Endothelial cell of hepatic sinusoid (primary cell): ENCODE results near the gene ARSG.
"Not testable (repeated sequence)": the region's sequence is repeated elsewhere in the genome, so short reads cannot be mapped to it uniquely, and the experiment has no call there.

Experiments
- in situ Hi-C: cut with HindIII; loops from 2 replicates; pipeline ENCODE4 v1.10.0; 2017; ENCODE audit warnings: low sequenced_read_pairs

Gene ARSG

DNA sequence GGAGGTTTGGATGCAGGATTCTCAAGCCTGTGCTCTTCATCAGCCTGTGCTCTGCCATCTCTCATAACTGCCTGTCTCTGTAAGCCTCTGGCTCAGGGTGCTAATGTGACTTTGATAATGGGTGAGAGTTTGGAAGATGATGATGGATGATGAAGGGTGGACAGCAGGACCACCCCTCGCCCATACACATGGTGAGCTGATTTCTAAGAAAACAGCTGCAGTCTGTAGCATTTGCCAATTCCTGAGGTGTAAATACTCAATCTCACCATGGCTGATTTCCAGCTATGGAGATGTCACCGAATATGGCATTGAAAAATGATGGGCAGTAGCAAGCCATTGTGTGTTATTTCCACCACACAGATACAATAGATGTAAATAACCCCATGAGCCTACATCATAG is 74.2 kb downstream of the ARSG start:
- in situ Hi-C loops: no loop called here

DNA sequence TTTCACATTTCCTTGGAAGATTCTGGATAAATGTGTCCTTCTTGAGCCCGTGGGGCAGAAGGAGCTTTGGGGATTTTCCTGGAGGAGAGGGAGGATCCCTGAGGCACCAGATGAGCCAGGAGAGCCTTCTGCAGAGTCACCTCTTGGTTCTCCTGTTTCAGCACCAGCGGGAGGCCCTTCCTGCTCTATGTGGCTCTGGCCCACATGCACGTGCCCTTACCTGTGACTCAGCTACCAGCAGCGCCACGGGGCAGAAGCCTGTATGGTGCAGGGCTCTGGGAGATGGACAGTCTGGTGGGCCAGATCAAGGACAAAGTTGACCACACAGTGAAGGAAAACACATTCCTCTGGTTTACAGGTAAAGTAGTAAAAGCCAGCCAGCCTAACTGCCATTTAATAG is 77.1 kb downstream of the ARSG start:
- in situ Hi-C loops: no loop called here

DNA sequence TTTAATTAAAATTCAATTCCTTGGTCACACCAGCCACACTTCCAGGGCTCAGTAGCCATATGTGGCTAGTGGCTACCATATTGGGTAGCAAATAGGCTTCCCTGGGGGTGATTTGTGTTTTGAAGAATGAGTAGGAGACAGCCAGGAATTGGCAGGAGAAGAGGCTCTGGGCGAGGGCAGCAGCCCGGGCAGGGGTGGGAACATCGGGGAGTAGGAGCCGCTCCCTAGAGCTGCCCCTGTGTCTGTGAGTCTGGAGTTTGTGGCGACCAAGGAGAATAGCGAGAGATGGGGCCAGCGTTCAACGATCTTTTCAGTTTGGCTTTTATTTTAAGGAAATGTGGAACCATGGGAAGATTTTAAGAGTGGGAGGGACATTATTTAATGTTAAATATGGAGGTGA is 84.3 kb downstream of the ARSG start:
- in situ Hi-C loops: no loop called here

DNA sequence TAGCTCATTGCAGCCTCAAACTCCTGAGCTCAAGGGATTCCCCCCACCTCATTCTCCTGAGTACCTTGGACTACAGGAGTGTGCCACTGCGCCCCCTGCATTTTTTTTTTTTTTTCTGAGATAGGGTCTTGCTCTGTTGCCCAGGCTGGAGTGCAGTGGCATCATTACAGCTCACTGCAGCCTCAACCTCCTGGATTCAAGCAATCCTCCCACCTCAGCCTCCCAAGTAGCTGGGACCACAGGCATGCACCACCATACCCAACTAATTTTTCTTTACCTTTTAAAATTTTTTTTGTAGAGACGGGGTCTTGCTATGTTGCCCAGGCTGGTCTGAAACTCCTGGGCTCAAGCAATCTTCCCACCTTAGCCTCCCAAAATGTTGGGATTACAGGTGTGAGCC is 84.9 kb downstream of the ARSG start:
- in situ Hi-C loops: not testable (repeated sequence)

DNA sequence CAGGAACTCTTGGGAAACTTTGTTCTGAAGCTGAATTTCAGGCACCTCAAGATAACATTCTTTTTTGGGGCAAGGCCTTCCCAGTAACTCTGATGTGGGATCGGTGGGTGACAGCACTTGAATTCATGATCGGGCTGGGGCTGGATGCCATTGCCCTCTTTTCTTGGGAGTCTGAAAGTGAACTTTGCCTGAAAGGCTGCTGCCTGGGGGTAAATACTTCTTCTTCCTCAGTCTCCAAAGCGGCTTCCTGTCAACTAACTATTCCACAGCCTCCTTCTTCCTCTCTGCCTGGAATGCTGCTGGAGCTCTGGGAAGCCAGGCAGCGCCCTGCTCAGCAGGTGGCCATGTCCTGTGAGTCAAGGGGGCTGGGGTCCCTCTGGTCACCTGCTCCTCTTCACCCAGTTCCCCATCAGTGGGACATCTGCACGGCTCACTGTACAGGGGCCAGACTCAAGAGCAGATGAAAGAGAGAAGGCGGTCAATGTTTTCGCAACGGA is 86.5 kb downstream of the ARSG start:
- in situ Hi-C loops: no loop called here

DNA sequence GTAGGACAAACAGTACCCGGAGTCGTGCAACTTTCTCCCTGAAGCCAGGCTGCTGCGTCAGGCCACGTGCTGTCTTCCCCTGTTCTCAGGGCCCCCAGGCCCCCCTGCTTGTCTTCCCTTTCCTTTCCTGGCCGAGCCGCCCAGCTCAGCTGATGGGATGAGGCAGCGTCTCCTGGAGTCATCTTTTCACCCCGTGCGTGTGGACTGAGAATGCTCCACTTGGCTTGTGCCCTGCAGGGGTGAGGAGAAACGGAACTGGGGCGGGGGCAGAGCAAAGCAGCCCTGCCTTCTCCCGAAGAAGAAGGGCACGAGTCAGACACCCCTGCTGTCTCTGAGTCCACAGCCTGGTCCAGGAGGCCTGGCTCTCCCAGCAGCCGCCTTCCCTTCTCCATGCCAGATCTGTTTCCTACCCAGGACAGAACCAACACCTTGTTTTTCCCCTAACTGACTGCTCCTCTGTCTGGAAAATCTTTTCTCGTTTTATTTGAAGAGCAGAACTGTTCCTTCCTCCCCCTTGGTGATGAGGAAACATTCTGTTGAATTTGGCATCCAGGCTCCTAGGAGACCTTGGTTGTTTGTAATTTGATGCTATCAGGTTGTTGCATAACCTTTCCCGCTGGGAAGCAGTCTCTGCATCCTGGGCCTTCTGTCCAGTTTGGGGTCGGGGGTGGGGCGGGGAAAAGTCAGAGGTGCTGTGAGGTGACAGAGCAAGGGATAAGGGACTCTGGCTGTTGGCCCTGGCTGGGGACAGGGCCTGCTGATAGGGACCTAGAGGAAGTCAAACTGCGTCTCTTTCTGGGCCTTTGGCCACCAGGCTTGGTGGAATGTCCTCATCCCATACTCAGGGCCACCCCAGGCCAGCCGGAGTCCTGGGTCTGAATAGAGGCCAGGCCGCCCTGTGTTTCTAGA is 87.2 kb downstream of the ARSG start:
- in situ Hi-C loops: no loop called here

DNA sequence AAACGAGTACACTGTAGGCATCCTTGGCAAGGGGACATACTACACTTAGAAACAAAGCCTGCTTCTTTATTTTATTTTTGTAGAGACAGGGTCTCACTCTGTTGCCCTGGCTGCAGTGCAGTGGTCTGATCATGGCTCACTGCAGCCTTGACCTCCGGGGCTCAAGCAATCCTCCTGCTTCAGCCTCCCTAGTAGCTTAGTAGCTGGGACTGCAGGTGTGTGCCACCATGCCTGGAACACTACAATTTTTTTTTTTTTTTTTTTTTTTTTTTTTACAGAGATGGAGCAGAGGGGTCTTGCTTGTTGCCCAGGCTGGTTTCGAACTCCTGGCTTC is 87.8 kb downstream of the ARSG start:
- in situ Hi-C loops: no loop called here

DNA sequence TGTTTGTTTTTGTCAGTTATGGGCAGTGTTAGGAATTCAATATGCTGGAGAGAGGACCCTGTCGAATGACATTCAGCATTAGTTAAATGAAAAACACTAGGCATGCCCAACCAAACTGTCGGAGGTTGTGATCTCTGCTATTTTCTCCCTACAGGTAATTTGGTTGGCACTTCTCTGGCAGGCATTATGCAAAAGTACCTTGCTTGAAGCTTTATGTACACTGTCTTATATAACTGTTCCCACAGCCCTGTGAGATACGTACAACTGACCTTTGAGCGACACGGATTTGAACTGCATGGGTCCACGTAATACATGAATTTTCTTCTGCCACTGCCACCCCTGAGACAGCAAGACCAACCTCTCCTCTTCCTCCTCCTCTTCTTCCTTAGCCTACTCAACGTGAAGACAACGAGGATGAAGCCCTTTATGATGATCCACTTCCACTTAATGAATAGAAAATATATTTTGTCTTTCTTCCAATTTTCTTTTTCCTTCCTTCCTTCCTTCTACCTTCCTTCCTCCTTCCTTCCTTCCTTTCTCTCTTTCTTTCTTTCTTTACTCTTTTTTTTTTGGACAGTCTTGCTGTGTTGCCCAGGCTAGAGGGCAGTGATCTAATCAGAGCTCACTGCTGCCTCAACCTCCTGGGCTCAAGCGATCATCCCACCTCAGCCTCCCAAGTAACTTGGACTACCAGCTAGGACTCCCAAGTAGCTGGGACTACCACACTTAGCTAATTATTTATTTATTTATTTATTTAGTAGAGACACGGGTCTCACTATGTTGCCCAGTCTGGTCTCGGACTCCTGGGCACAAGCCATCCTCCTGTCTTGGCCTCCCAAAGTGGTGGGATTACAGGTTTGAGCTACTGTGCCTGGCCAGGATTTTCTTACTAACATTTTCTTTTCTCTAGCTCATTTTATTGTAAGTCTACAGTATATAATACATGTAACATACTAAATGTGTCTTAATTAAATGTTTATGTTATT is 88.7 kb downstream of the ARSG start:
- in situ Hi-C loops: no loop called here

DNA sequence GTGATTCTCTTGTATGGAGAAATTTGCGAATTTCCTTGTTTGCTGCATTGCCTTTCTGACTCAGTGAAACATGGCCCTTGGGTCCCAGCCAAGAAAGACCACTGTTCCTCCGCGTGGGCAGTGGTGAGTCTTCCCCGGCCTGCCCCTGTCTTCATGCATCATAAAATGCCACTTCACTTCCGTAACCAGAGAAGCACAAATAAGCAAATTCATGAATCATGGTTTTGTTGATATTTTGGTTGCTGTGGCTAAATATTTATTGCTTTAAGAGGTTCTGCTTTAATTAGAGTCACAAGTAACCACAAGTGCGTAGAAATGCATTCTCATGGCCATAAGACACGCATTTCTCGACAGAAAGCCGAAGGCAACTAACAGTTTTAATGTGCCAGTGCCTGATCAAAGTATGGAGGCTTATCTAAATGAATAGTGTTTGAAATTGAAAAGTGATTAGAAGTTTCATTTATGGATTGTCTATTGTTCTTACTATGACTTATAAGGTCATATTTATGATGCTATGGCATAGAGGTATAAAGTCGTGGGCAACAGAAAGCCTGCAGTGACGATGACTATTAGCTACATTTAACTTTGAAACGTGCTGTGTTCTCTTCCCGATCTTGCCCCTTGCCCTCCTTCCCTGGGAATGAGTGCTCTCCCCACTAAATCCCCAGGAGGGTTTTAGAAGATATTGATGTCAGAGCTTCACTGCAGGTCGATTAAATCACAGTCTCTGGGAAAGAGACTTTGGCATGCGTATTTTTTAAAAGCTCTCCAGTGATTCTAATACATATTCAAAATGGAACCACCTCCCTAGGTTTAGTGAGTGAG is 90.0 kb downstream of the ARSG start:
- in situ Hi-C loops: no loop called here

DNA sequence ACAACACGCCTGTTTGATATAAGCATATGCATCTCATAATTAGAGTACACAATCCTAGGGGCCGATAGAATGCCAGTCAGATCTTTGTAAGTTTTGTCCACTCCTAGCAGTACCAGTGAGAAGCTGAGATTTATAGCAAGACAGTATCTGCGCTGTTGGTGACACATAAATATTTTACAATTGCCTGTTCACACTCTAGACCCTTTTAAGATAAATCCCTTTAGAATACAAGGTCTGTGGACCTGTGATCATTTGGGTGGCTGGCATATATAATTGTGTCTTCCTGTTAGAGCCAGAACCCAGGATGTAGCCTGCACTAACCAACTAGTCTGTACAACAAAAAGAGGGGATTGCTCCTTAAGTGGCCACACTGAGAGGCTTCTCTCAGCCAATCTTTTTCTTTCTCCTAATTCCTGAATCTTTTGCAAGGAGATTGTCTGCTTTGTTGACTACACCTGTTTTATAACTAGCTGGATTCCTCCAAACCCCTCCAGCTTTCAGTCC is 91.3 kb downstream of the ARSG start:
- in situ Hi-C loops: no loop called here

DNA sequence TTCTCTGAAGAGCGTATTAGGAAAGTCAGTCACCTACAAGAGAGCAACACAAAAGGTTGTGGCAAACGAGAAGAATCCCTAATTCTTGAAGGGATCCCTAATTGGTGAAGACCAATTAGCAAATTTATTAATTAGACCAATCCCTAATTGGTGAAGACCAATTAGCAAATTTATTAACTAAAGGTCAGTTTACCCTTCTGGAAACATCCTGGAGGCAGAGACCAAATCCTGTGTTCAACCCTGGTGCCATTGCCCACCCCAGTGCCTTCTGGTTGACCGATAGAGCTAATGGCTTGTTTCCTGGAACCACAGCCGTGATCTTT is 91.8 kb downstream of the ARSG start:
- in situ Hi-C loops: no loop called here

DNA sequence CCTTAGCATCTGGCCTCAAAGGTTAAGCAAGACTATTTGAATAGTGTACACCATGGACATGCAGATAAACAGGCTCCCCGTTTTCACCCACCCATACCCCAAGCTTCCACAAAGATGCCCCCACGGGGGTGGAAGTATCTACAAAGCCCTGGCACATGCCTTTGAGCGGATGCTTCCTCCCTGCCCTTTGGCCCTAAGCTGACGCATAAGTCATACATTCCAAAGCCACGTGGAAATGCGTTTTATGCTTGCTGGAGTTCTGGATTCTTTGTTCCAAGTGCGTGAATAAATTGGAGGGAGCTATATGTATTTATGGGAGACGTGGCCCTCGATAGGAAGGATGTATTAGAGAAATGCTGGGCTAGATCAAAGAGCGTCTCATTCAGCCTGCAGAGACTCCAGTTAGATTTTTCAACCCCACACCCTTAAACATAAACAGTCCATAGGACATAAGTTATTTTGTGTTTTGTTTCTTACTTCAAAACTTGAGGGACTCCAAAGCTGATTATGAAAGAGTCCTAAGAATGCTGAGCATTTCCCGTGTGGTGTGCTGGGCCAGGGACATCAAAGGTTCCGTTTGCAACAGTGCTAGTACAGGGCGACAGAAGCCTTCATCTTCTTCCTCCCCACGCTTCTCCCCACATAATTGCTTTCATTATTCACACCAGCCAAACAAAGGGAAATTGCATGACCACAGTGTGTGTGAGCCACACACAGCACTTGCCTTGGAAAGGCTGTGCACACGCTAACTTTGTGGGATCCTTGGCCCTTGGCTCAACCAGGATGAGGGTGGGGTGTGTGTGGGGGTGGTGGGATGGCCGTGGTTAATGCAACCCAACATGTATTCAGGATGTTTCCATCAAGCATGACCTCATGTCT is 92.4 kb downstream of the ARSG start:
- in situ Hi-C loops: no loop called here

DNA sequence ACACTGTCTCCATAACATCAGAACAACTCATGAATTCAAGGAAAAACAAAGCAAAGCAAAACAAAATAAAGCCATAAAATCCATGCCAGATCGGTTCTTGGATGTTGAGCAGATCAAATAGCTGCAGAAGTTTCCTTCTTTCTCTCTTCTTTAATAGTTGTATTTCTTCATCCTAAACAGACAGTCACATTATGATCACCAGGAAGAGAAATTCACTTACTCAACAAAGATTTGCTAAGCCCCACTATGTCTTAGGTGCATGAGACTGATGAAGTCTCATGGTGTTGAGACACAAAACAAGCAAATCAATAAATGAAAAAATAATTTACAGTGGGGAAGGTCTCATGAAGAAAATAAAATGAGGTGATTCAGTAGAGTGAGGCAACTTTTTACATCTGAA is 93.2 kb downstream of the ARSG start:
- in situ Hi-C loops: no loop called here

DNA sequence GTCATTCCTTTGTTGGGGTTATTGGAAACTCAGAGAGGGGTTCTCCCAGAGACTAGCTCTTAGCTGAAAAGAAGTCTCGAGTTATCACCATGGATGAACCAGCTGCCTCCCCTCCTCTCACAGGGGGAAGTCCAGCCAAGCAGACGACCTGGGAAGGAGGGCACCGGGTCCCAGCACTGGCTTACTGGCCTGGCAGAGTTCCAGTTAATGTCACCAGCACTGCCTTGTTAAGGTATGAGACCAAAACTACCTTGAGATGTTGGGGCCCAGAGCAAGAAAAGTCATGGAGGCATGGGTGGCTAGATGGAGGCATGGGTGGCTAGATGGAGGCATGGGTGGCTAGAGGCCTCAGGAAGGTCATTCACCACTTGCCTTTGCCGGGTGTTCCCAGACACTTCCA is 93.6 kb downstream of the ARSG start:
- in situ Hi-C loops: no loop called here

DNA sequence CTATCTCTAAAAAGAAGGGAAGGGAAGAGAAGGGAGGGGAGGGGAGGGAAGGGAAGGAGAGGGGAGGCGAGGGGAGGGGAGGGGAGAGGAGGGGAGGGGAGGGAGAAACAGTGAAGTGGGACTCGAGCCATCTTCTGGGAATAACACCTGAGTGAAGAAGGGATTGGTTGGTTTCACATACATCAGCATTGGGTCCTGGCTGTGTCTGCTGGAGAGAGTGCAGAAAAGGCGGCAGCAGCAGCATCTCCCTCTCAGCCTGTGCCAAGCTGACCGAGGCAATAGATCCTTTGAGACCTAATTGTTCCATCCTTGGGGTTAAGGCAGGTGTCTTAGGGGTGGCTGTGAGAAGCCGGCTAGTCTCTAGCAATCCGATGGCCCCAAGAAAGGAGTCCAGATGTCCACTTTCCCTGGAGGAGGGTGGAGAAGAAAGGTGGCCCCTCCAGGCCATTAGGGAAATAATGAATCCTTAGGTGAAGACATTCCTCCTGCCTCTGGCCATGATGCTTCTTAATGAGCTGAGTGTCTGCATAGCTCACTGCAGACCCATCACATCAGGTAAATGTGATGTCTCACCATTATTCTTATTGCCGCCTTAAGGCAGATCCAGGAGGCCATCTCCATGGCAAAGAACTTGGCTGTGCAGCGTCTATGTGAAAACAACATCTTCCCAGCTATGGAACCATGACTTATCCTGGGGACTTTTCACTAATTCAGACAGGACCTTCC is 94.4 kb downstream of the ARSG start:
- in situ Hi-C loops: no loop called here

DNA sequence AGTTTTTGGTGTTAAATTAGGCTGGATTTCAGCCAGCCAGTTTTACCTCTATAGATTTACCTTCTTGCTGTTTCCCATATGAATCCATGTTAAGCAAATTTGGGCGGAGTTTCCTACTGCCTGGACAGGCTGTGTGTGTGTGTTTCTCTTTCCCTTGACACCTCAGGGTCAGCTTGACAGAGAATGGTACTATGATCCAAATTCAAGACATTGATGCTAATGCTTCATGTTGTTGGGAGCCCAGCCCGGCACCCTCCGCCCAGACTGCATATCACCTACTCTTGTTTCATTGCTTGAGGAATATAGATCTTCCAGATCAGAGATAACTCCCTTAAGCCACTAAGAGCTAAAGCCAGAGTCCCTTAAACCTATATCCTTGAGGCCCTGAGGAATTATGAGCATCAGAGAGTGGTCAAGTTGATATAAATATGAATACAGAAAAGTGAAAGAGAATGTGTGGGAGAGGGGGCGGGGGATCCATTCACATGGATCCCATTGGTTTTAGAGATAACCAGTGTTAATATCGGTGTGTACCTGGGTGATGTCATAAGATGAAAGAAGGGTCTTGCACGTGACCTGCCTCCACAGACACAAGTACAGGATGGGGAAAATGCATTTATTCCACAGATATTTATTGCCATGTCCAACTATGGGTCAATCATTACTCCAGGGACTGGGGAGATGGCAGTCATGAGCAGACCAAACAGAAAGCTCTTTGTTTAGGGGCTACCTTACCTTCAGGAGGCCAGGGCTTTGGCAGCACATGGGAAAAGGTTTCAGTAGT is 96.3 kb downstream of the ARSG start:
- in situ Hi-C loops: no loop called here

DNA sequence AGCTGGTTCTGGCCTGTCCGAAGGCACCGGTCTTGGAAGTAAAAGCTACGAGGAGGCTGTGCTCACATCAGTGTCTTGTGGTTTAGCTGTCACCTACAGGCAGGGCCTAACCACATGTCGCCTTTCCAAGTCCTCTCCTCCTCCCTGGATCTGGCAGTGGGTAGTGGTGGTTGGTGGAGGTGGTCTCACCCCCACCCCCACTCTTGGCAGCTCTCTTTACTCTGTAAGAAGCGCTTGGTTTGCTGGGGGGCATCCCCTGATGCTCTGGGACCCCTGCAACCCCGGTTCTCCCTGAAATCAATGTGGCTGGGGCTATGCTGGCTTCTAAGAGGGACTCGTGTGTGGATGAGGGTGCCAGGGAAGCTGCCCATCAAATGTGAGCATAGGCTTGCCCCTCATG is 97.7 kb downstream of the ARSG start:
- in situ Hi-C loops: no loop called here

DNA sequence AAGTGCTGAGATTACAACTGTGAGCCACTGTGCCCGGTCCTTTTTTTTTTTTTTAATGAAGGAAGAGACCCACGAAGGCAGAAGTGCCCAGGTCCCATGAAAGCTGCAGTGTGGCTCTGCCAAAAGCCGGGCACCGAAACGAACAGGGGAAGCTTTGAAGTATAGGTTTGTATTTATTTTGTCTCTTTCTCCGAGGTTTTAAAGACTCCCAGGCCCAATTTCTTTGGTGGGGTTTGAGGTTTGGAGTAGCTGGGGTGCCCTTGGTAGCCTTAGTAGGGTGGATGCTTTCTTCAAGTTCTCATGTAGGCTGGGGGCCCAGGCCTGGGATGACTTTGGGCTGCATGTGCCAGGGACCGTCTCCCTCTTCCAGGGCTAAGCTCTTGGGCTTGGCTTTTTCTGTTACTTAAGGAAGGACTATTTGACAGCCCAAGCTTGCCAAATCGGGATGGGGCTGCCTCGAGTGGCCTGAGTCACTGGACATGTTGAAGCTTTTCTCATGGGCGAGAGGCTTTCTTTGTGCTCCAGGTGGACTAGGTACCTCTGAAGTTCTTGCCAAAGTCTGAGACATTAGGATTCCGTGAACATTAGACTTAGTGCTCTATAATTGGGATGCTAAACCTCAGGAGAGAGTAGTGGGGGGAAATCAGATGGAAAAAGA is 99.7 kb downstream of the ARSG start:
- in situ Hi-C loops: no loop called here
